OCI-LY7 (cell line): Measurements from ENCODE around the gene CKM.

Source experiments
- EZH2phosphoT487 ChIP-seq: fragments of 200-600 bp; sonication (generic); IDR thresholded peaks from 2 replicates; pipeline ENCODE4 v1.6.1; 2018; ENCODE audit warnings: low read depth, borderline replicate concordance, mild to moderate bottlenecking, mixed run types, antibody characterized with exemption, low read length, moderate library complexity, mixed read lengths
- TF ChIP-seq, protein P1 (sequence below): fragments of 200-600 bp; sonication (generic); conservative IDR thresholded peaks from 2 replicates; pipeline ENCODE4 v1.5.1; 2014; ENCODE audit warnings: mild to moderate bottlenecking, antibody characterized with exemption, low read length, moderate library complexity, mixed read lengths

GRCh38 chr19:45290381-45290931, 32.2 kb downstream of the CKM start:
- TF ChIP-seq, protein P1, sequence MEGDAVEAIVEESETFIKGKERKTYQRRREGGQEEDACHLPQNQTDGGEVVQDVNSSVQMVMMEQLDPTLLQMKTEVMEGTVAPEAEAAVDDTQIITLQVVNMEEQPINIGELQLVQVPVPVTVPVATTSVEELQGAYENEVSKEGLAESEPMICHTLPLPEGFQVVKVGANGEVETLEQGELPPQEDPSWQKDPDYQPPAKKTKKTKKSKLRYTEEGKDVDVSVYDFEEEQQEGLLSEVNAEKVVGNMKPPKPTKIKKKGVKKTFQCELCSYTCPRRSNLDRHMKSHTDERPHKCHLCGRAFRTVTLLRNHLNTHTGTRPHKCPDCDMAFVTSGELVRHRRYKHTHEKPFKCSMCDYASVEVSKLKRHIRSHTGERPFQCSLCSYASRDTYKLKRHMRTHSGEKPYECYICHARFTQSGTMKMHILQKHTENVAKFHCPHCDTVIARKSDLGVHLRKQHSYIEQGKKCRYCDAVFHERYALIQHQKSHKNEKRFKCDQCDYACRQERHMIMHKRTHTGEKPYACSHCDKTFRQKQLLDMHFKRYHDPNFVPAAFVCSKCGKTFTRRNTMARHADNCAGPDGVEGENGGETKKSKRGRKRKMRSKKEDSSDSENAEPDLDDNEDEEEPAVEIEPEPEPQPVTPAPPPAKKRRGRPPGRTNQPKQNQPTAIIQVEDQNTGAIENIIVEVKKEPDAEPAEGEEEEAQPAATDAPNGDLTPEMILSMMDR, result no peak
- no peak for TF ChIP-seq EZH2phosphoT487
